K562 (cell line): ENCODE results near the gene PLXND1. TPM values are rescaled to one million over a fixed set of nuclear protein-coding genes. Genes with fewer than 3 reads are reported as not detected.

Experiments used
- ATAC-seq: fragments of 200-7000 bp; cut with Tn5 transposase; 3 replicates; pipeline ENCODE4 v1.9.1; 2020; ENCODE audit warnings: moderate library complexity
- BruUV-seq: library from RNA; stranded (reverse); fragments of 400-500 nt; replicated peaks from 2 replicates; lab custom pipeline; 2021; lab: Mats Ljungman, UMichigan
- CTCF ChIA-PET: fragments of 300-600 bp; formaldehyde crosslinking; extraction: SDS; loops from one replicate; lab custom pipeline; 2021; ENCODE audit warnings: low intra/inter-chr PET ratio; lab: Yijun Ruan, JAX
- POLR2A ChIA-PET: fragments of 300-600, 350-650 bp; sonication (Branson Sonifier 250); formaldehyde crosslinking; extraction: SDS; loops from one replicate; lab custom pipeline; 2021; ENCODE audit warnings: antibody characterized with exemption, inconsistent platforms; lab: Yijun Ruan, JAX
- DNase-seq, 4 experiments: peaks; one replicate each; pipeline versions ENCODE4 v3.0.0 to v3.0.0-alpha.2; 2011 to 2018; ENCODE audit warnings: low spot score in 3 of 4, mixed read lengths in 3 of 4; ENCODE audit errors: extremely low read depth in 1 of 4
- FAIRE-seq: peaks from 2 replicates; lab custom pipeline; 2011; peaks lifted over from hg19 to GRCh38; lab: Jason Lieb, UNC
- H2AFZ ChIP-seq: 2 replicates; pipeline ENCODE4 v1.6.0; 2011; ENCODE audit warnings: low read depth, low read length, control low read depth, inconsistent platforms
- H3K27ac ChIP-seq: fragments of 200-600 bp; 3 replicates; pipeline ENCODE4 v1.8.0; 2011; ENCODE audit warnings: low read depth, mild to moderate bottlenecking, control low read depth, inconsistent platforms, low read length, moderate library complexity, mixed read lengths; ENCODE audit errors: extremely low read depth
- H3K27me3 ChIP-seq, 2 experiments: fragments of 300-600 bp in 1 of 2; 2 replicates in 1 of 2; 3 replicates in 1 of 2; pipeline versions ENCODE4 v1.6.0 to v1.8.0; 2011; ENCODE audit warnings: inconsistent platforms in 2 of 2, low read length in 2 of 2, mild to moderate bottlenecking in 1 of 2, mixed read lengths in 1 of 2, moderate library complexity in 1 of 2; ENCODE audit not compliant: control insufficient read depth in 2 of 2, insufficient read depth in 2 of 2
- H3K36me3 ChIP-seq: fragments of 300-600 bp; 3 replicates; pipeline ENCODE4 v1.8.0; 2011; ENCODE audit warnings: mild to moderate bottlenecking, low read length, inconsistent platforms; ENCODE audit not compliant: control insufficient read depth, insufficient read depth
- H3K4me1 ChIP-seq, 2 experiments: fragments of 200-600 bp in 1 of 2; replicated peaks in 1 of 2; 2 replicates in 1 of 2; 3 replicates in 1 of 2; pipeline versions ENCODE4 v1.5.1 to v1.8.0; 2011; ENCODE audit warnings: inconsistent platforms in 2 of 2, low read length in 2 of 2, mild to moderate bottlenecking in 1 of 2, mixed read lengths in 1 of 2, moderate library complexity in 1 of 2; ENCODE audit not compliant: control insufficient read depth in 2 of 2, insufficient read depth in 2 of 2
- H3K4me2 ChIP-seq: 2 replicates; pipeline ENCODE4 v1.6.1; 2011; ENCODE audit warnings: low read length, control low read depth, inconsistent platforms, mixed read lengths; ENCODE audit not compliant: insufficient read depth
- H3K4me3 ChIP-seq: fragments of 200-600 bp; sonication (generic), shearing (Covaris generic); 2 replicates; pipeline ENCODE4 v1.5.1; 2016; ENCODE audit warnings: control low read depth, inconsistent platforms
- H3K79me2 ChIP-seq: fragments of 200-600 bp; 3 replicates; pipeline ENCODE4 v1.8.0; 2011; ENCODE audit warnings: low read length, inconsistent platforms; ENCODE audit not compliant: control insufficient read depth, insufficient read depth
- H3K9ac ChIP-seq, 2 experiments: 2 replicates each; pipeline versions ENCODE4 v1.6.0 to v1.6.1; 2011; ENCODE audit warnings: low read depth in 2 of 2, low read length in 2 of 2, control low read depth in 1 of 2, inconsistent platforms in 1 of 2, mild to moderate bottlenecking in 1 of 2, mixed read lengths in 1 of 2; ENCODE audit not compliant: insufficient read depth in 1 of 2
- H3K9me1 ChIP-seq: one replicate; pipeline ENCODE4 v1.6.0; 2011; ENCODE audit warnings: inconsistent platforms, mild to moderate bottlenecking, low read length, moderate library complexity; ENCODE audit not compliant: control insufficient read depth, insufficient read depth
- H3K9me3 ChIP-seq: replicated peaks from 2 replicates; pipeline ENCODE4 v1.5.1; 2011; ENCODE audit warnings: low read depth, low read length, inconsistent platforms; ENCODE audit not compliant: control insufficient read depth, insufficient read depth
- H4K20me1 ChIP-seq: replicated peaks from 2 replicates; pipeline ENCODE4 v1.6.1; 2011; ENCODE audit warnings: low read length, inconsistent platforms, mixed read lengths; ENCODE audit not compliant: control insufficient read depth, insufficient read depth
- MTF1 ChIP-seq: fragments of 250-450 bp; sonication (Bioruptor Pico); IDR thresholded peaks from 2 replicates; pipeline ENCODE4 v1.9.0; 2021; ENCODE audit warnings: moderate library complexity, mild to moderate bottlenecking, inconsistent platforms, borderline replicate concordance
- SMARCE1 ChIP-seq: fragments of 450-650 bp; IDR thresholded peaks from 2 replicates; pipeline ENCODE4 v1.7.1; 2016; ENCODE audit warnings: mild to moderate bottlenecking
- SPI1 ChIP-seq: IDR thresholded peaks from 2 replicates; pipeline ENCODE4 v1.6.1; 2011; ENCODE audit warnings: low read depth, low read length, control low read depth, borderline replicate concordance
- SRSF1 ChIP-seq: fragments of 200-400 bp; formaldehyde crosslinking; IDR thresholded peaks from 2 replicates; pipeline ENCODE4 v1.6.1; 2017; ENCODE audit warnings: mild to moderate bottlenecking, low read depth, low read length, moderate library complexity
- WGBS: fragments of 100-300 bp; shearing (Covaris generic); methylation state at CpG from one replicate; pipeline ENCODE4 v1.1.6; 2016; ENCODE audit warnings: low coverage, mixed read lengths; ENCODE audit not compliant: insufficient coverage; ENCODE audit errors: missing lambda C conversion rate; 5-methylcytosine and 5-hydroxymethylcytosine counted together
- in situ Hi-C: fragments of 300-500 bp; cut with MboI; formaldehyde crosslinking; loops from 4 replicates; pipeline ENCODE4 v1.15.0; 2018; ENCODE audit warnings: inconsistent platforms, mixed read lengths
- intact Hi-C: fragments of 100-400 bp; cut with micrococcal nuclease; formaldehyde crosslinking; loops from 2 replicates; pipeline ENCODE4 v1.14.2; 2022
- polyA plus RNA-seq, 8 experiments: library from polyadenylated mRNA; depleted of rRNA in 4 of 8; stranded (reverse) in 5 of 8; unstranded in 3 of 8; fragments of >200 nt; fragmentation: Nextera tagmentation in 2 of 8; fragmentation: Illumina TruSeq in 1 of 8; extraction: Ambion mirVana in 2 of 8; extraction: Trizol in 1 of 8; gene quantifications; 2 replicates each; pipeline versions ENCODE4 v1.2.1 to v1.2.3, GENCODE V29; 2011 to 2014; ENCODE audit warnings: inconsistent platforms in 1 of 8, missing spikeins in 1 of 8
- total RNA-seq, 7 experiments: library from RNA; depleted of rRNA in 6 of 7; stranded (reverse); fragments of >200 nt in 6 of 7; fragmentation: Illumina TruSeq in 2 of 7; extraction: Trizol in 2 of 7; gene quantifications; 2 replicates each; pipeline versions ENCODE4 v1.2.1 to v1.2.3, GENCODE V29; 2011 to 2021; ENCODE audit warnings: low replicate concordance in 1 of 7
- TF ChIP-seq, protein P1 (sequence below): sonication (generic); formaldehyde crosslinking; IDR thresholded peaks from 2 replicates; pipeline ENCODE4 v1.8.1; 2023; ENCODE audit warnings: mild to moderate bottlenecking, missing genetic modification reagents
- TF ChIP-seq, protein P2 (sequence below): sonication (generic); formaldehyde crosslinking; IDR thresholded peaks from 2 replicates; pipeline ENCODE4 v1.5.0; 2020; ENCODE audit warnings: missing genetic modification reagents

Gene PLXND1
- total and polyA plus RNA-seq, 9 of the 15 experiments (the other 6 are each of a cell fraction or from before 2014, with no cell fraction given): 0.34 to 28.8 (median 14.0) TPM

DNA sequence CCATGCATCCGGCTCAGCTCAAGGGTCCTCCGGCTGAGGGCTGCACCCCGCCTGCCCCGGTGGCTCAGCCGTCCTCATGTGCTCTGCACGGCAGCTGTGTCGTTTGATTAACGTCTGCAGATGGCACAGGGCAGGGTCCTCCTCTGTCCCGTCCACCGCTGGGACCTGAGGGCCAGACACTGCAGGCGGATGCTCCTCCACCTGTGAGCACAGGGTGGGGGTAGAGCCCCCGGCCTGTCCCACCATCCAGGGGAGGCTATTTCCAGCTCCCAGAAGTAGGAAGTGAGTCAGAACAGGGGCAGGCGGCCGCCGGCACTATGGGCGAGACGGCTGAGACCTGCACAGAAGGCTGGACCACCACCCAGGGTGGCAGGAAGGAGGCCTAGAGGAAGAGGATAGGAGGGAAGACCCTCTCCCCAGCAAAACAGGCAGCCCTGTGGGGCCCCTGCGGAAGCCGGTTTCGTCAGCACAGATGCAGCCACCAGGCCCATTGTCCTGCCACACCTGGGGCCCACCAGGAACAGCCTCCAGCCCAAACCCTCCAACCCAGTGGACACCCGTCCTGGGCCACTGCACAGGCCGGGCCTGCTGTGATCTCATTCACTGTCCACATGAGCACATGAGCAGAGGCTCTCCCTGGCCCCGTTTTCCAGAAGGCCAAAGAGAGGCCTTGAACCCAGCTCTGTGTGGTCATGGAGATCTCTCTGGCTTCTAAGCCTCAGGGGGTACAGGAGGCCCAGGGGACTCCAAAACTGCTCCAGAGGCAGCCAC lies 12.6 kb upstream of the PLXND1 start:
- H3K27me3 ChIP-seq: no peaks in the 10 kb centered on the region
- H3K79me2 ChIP-seq: no peaks in the 10 kb centered on the region
- peaks cover 10 to 56% of the 10 kb centered on the region in 2 experiments; a peak in 4 of 5 replicates for H3K4me1 ChIP-seq
- H3K9me1 ChIP-seq: no peaks in the 10 kb centered on the region
- no peak for DNase-seq
- H3K9ac ChIP-seq: no peak overlapping the region; a peak in 1 of 4 replicates
- H3K9me3 ChIP-seq: no peaks in the 10 kb centered on the region
- H3K27ac ChIP-seq: no peak overlapping the region
- ChIA-PET POLR2A (interaction anchor here (0.6 kb wide), 1 partner anchor 1033 kb away, joined by 3 read pairs; no protein-coding TSS in a partner anchor), CTCF (no interaction called here)
- 68% methylated on average over 13 of the region's 23 CpGs for WGBS
- no peak overlapping the region for H3K4me3 ChIP-seq
- H4K20me1 ChIP-seq: no peaks in the 10 kb centered on the region
- BruUV-seq: no TSS peak
- ATAC-seq: no peak
- TF ChIP-seq SMARCE1: no peak
- no peaks in the 10 kb centered on the region for H3K36me3 ChIP-seq
- in situ Hi-C loops: no loop called here
- FAIRE-seq: no peak
- no peak overlapping the region for H2AFZ ChIP-seq
- intact Hi-C loops: no loop called here
- H3K4me2 ChIP-seq: no peak overlapping the region

DNA sequence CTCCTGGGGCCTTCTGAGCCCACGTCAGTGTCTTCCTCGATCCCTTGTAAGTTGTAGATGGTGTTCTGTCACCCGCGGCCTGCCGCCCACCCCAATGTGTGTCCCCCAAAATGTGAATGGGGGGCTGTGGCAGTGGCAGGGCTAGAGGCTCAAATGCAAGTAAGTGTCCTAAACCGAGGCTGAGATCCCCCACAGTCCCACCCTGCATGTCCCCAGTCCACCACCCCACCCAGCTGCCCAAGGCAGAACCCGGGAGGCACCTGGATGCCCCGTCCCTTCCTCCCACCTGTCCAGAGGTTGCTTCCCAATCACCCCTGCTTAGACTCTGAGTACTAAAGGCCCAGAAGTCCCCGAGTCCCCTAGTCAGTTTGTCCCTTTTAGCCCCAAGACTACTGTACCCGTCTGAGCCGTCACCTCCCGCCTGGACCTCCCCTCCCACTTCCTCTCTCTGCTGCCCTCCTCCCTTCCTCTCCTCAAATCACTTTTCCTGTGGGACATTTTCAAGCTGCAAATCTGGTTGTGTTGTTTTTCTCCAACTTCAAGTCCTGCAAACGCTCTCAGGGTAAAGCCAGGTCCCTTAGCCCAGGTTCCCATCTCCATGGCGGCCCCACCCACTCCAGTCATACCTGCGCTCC lies 11.8 kb upstream of the PLXND1 start:
- in situ Hi-C loops: no loop called here
- FAIRE-seq (no peak), ATAC-seq (no peak), DNase-seq (no peak)
- Histone ChIP-seq H4K20me1 (no peaks in the 10 kb centered on the region), H3K79me2 (no peaks in the 10 kb centered on the region), H3K9me1 (no peaks in the 10 kb centered on the region), H3K4me2 (no peak overlapping the region), H3K27me3 (no peaks in the 10 kb centered on the region), H3K36me3 (no peaks in the 10 kb centered on the region), H3K4me3 (no peak overlapping the region), H3K4me1 (peaks cover 10 to 51% of the 10 kb centered on the region in 2 experiments; a peak in 4 of 5 replicates), H3K9me3 (no peaks in the 10 kb centered on the region), H2AFZ (no peak overlapping the region), H3K27ac (no peak overlapping the region), H3K9ac (no peak overlapping the region; a peak in 1 of 4 replicates)
- WGBS: 33% methylated on average over 8 of the region's 15 CpGs
- intact Hi-C loops: no loop called here
- no TSS peak for BruUV-seq
- ChIA-PET POLR2A (interaction anchor here (0.6 kb wide), 1 partner anchor 1034 kb away, joined by 3 read pairs; no protein-coding TSS in a partner anchor), CTCF (no interaction called here)
- TF ChIP-seq SRSF1: no peak
- peak; percentile 50; the same call in 1 of the 2 replicates for TF ChIP-seq SPI1
- TF ChIP-seq, protein P1, sequence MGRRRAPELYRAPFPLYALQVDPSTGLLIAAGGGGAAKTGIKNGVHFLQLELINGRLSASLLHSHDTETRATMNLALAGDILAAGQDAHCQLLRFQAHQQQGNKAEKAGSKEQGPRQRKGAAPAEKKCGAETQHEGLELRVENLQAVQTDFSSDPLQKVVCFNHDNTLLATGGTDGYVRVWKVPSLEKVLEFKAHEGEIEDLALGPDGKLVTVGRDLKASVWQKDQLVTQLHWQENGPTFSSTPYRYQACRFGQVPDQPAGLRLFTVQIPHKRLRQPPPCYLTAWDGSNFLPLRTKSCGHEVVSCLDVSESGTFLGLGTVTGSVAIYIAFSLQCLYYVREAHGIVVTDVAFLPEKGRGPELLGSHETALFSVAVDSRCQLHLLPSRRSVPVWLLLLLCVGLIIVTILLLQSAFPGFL (CRISPR knock-in tag): no peak
- TF ChIP-seq, protein P2, sequence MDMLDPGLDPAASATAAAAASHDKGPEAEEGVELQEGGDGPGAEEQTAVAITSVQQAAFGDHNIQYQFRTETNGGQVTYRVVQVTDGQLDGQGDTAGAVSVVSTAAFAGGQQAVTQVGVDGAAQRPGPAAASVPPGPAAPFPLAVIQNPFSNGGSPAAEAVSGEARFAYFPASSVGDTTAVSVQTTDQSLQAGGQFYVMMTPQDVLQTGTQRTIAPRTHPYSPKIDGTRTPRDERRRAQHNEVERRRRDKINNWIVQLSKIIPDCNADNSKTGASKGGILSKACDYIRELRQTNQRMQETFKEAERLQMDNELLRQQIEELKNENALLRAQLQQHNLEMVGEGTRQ (CRISPR knock-in tag): no peak
- no peak for TF ChIP-seq MTF1 (CRISPR knock-in tag)
- TF ChIP-seq, all 486 proteins: peak for 1
